ENCODE data around the gene MROH9.

Gene MROH9

GRCh38 chr1:171084870-171085269, 149.5 kb downstream of the MROH9 start:
- no peak for DNase-seq

- no peak for DNase-seq
Observed at GRCh38 chr1:171087896-171088295, 152.6 kb downstream of the MROH9 start.

GRCh38 chr1:171090604-171091003, 155.3 kb downstream of the MROH9 start, which contains the start of gene FMO3:
Gene FMO3 (plus strand): TSS chr1:171090905. CDS start chr1:171092659, 1,754 bp downstream.
- no peak for DNase-seq

- no peak for DNase-seq
Observed at GRCh38 chr1:171103862-171104261, 168.5 kb downstream of the MROH9 start.

- no peak for DNase-seq
Observed at GRCh38 chr1:171107262-171107940, 172.1 kb downstream of the MROH9 start.

- DNase-seq, result no peak
Observed at GRCh38 chr1:171107969-171108368, 172.6 kb downstream of the MROH9 start.

GRCh38 chr1:171109966-171110365, 174.6 kb downstream of the MROH9 start:
- no peak for DNase-seq

- DNase-seq, result no peak
Observed at GRCh38 chr1:171110621-171111326, 175.4 kb downstream of the MROH9 start.

GRCh38 chr1:171112119-171112518, 176.8 kb downstream of the MROH9 start:
- DNase-seq, result no peak

- no peak for DNase-seq
Observed at GRCh38 chr1:171113382-171113781, 178.0 kb downstream of the MROH9 start.

All from NK-92 treated with Interleukin-12 subunit alpha and Interleukin-12 subunit beta, amount 100 ng/mL, for 24 hours (cell line).